Activated CD4-positive, alpha-beta T cell treated with anti-CD3 and anti-CD28 coated beads, Interleukin-2, amount 50 U/mL, for 16 hours (primary cell): ENCODE results near the gene TEX54.

Experiments used
- DNase-seq: peaks from one replicate; pipeline ENCODE4 v3.0.0-alpha.2; 2020

Gene TEX54

GRCh38 chr11:62786318-62787004, 46.2 kb downstream of the TEX54 start:
- peak; percentile 89 for DNase-seq

GRCh38 chr11:62782753-62783152, 49.9 kb downstream of the TEX54 start:
- DNase-seq, result no peak
